DMS53 treated with DMSO at 0.1 percent for 48 hours (cell line): ENCODE data around the gene EHBP1L1.

Source experiments
- DNase-seq: peaks from one replicate; lab custom pipeline; 2025; ENCODE audit not compliant: unreplicated experiment; lab: John Stamatoyannopoulos, UW

The EHBP1L1 gene

DNA sequence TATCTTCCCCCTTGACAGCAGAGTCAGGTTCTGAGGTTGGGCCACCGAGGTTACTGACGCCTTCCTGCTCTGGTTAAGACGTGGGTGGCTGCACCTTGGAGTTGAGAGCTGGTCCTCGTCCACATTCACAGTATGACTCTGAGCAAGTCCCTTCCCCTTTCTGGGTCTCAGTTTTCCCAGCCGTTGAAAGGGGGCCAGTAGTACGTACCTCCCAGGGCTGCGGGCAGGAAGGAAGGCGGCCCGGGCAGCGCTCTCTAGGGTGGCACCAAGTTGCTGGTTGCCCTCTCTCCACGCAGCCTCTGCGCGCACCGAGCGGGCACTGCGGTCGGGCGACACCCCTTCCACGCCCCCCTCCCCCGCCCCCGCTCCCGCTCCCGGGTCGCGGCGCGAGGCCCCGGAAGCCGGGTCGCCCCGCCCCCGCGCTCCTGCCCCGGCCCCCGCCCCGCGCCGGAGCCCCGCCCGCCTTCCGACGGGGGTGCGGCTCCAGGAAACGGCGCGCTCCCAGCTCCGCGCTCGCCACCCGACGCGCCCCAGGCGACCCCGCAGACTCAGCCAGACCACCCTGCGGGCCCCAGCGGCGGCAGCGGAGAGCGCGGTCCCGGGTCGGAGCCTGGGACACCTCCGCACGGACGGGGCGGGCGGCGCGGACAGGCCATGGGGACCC, at the start of gene EHBP1L1:
TSS of gene EHBP1L1 (plus strand) at position 486 of the 664 bp plus-strand sequence. CDS start 250 bp downstream, outside the sequence.
- peak; percentile 80 for DNase-seq

- no peak for DNase-seq
Observed at GRCh38 chr11:65526744-65527143, 49.1 kb upstream of the EHBP1L1 start.

GRCh38 chr11:65528819-65529350, 47.0 kb upstream of the EHBP1L1 start:
- no peak for DNase-seq

DNA sequence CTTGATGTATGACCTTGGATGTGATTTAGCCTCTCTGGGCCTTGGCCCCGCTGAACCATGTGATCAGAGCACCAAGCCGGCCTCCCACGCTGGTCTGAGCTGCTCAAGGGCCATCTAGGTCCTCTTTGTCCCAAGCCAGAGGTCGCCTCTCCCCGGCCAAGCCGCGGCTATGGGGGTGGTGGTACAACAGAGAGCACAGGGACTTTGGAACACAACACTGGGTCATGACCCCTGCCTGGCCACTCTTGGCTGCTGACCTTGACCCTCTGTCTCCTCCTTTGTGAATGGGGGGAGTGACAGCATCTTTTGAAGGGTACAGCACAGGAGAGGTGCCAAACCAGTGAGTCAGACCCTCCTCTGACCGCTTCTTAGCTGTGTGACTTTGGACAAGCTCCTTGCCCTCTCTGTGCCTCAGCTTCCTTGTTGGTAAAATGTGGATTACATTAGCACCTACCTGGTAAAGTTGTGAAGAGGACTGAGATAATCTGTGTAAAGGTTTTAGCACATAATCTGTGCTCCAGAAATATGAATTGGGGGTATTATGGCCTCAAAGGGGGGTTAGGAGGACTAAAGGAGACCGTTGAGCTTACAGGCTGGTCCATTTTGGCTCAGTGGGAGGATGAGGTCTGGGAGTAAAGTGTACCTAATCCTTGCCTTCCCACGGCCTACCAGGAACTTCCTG, 46.2 kb upstream of the EHBP1L1 start:
- DNase-seq, result no peak

- DNase-seq, result no peak
Observed at GRCh38 chr11:65530157-65530496, 45.7 kb upstream of the EHBP1L1 start.

- no peak for DNase-seq
Observed at GRCh38 chr11:65532388-65533064, 43.3 kb upstream of the EHBP1L1 start.

DNA sequence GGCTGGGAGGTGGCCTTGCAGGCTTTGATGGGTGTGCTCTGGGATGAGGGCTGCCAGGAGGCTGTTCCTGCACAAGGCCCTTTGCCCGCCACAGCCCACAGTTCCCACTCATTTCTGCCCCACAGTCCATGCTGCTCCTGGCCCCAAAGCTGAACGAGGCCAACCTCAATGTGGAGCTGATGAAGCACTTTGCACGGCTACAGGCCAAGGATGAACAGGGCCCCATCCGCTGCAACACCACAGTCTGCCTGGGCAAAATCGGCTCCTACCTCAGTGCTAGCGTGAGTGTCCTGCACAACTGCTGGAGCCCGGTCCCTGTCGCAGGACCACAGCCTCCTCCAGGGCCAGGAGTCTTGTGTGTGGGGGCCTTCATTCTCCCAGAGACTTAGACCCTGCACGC, 40.8 kb upstream of the EHBP1L1 start:
- DNase-seq, result no peak

DNA sequence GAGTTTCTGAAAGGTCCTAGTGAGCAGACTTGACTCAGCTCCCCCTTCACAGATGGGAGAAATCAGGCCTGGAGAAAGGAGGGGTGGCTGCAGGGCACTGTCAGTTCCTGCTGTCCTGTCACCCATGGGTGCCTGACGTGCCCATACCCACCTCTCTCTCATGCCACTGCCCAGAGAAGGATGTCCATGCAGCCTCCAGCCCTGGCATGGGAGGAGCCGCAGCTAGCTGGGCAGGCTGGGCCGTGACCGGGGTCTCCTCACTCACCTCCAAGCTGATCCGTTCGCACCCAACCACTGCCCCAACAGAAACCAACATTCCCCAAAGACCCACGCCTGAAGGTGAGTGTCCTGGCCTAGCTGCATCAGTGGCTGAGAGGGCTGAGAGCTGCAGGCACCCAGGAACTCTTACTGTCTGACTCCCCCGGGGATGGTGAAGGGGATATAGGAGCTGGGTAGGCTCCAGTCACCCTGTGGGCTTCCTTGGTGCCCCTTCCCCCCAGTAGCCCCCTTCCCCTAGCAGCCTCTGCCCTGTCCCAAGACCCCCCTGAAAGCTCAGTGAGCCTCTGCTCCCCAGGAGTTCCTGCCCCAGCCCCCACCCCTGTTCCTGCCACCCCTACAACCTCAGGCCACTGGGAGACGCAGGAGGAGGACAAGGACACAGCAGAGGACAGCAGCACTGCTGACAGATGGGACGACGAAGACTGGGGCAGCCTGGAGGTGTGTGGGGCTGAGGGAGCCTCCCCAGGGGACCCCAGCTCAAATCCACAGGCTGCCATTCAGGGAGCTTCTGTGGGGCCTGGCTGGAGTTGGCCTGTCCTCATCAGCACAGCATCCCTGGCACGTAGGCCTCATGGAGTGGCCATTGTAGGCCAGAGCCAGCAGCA, 39.2 kb upstream of the EHBP1L1 start:
- DNase-seq, result no peak

- no peak for DNase-seq
Observed at GRCh38 chr11:65537296-65537597, 38.6 kb upstream of the EHBP1L1 start.

DNA sequence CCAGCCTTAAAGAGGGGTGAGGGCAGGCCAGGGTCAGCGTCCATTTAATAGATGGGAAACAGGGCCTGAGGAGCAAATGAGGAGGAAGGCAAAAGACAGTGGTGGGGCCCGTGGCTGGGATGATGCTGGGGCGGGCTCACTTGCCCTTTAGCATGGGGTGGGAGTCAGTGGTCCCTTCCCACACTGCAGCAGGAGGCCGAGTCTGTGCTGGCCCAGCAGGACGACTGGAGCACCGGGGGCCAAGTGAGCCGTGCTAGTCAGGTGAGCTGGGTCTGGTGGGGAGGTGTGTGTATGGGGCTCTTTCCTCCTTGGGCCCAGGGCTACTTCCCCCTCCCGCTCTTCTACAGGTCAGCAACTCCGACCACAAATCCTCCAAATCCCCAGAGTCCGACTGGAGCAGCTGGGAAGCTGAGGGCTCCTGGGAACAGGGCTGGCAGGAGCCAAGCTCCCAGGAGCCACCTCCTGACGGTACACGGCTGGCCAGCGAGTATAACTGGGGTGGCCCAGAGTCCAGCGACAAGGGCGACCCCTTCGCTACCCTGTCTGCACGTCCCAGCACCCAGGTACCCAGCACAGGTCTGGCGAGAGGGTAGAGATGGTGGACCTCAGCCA, 38.1 kb upstream of the EHBP1L1 start:
- no peak for DNase-seq

DNA sequence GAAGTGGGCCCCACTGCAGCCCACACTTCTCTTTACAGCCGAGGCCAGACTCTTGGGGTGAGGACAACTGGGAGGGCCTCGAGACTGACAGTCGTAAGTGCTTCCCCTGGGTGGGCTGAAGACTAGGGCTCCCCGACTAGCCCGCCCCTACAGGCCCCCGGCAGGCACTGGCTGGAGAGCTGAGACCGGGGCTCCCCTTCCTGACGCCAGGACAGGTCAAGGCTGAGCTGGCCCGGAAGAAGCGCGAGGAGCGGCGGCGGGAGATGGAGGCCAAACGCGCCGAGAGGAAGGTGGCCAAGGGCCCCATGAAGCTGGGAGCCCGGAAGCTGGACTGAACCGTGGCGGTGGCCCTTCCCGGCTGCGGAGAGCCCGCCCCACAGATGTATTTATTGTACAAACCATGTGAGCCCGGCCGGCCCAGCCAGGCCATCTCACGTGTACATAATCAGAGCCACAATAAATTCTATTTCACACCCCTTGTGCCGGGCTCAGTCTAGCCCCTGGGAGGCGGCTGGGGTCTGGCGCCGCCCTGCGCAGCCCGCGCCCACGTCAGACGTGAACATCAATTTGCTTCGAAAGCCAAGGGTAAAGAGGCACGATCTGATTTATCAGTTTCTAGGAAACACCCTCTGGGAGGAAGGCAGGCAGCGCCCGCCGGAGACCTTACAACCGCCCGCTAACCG, 37.5 kb upstream of the EHBP1L1 start:
- DNase-seq, result no peak

DNA sequence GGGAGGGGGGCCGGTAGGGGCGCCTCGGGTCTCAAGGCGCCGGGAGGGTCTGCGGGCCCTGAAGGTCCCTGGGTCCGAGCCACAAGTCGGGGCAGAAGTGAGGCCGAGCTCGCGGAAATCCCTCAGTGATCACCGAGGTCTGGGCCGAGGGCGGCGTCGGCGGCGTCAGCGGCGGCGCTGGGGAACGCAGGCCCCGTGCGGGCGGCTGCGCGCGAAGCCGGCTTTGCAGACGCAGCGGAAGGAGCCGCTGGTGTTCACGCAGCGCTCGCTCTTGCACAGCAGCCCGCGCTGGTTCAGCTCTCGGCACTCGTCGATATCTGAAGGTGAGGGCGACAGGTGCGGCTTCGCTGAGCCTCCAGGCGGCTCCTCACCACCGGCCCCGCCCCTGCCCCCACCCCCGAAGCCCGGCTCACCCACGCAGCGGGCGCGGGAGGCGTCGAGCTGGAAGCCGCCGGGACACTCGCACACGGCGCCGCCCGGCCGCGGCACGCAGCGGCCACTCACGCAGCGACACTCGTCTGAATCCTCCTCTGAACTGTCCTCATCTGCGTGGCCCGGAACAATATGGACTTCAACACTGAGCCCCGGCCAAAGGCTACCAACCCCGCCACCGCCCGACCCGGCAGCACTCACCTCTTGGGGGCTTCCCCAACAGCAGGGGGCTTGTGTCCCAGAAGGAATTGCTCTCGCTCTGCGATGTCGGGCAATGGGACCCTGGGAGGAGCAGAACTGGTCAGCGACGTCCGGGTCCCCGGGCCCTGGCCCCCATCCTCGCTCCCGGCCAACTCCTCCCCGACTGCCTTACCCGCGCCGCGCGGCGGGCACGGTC, 36.7 kb upstream of the EHBP1L1 start:
- DNase-seq, result no peak

- peak; percentile 39 for DNase-seq
Observed at GRCh38 chr11:65539744-65540289, 36.0 kb upstream of the EHBP1L1 start.

GRCh38 chr11:65540290-65541092, 35.4 kb upstream of the EHBP1L1 start:
- DNase-seq, result peak; percentile 88

DNA sequence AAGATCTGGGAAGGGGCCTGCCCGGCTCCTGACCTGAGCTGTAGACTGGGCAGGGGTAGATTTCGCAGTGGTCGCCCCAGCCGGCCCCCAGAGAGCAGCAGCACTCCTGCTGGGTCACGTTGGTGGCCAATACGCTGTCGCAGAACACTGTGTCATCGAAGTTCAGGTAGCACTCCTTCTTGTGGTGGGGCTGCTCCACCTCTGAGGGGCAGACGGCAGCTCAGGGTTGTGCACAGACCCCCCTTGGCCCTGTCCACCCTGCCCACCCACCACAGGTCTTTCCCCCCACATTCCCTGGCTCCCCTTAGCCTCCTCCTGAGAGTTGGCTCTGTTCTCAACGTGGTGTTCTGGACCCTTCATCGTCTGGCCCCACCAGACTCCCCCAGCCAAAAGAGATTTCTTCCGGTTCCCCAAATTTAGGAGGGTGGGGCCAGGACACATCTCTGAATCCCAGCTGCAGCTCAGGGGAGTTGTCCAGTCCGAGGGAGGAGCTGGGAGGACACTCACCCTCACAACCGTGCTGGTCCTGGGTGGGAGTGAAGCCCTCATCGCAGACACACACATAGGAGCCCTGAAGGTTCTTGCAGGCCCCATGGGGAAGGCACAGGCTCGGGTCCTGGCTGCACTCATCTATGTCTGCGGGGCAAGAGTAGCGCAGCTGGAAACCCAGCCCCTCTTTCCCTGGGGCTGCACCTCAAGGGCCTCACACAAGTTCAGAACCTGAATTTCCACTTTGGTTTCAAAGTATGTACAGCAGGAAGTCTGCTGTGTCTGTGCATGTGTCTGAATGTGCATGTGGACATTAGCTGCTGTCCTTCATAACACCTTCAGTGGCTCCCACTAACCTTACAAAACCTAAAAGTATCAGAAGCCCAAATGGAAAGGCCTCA, 34.5 kb upstream of the EHBP1L1 start:
- DNase-seq, result peak; percentile 73

- no peak for DNase-seq
Observed at GRCh38 chr11:65542738-65543390, 33.0 kb upstream of the EHBP1L1 start.

DNA sequence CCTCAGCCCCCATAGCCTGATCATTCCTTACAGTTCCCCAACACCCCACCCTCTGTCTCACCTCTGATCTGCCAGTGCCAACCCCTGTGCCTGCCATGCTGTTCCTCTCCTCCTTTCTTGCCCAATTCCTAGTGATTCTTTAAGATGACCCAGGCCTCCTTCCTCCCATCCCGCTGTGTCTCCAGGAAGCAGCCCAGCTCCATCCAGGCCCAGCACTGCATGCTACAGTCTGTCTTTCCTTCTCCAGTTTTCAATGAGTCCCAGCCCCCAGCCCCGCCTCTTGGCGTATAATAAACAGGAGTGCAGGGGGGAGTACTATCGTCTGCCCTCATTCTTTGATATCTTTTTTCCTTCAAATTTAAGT, 30.0 kb upstream of the EHBP1L1 start:
- DNase-seq, result no peak
